Keratinocyte (primary cell): Measurements from ENCODE around the gene DGKZ. TPM values are rescaled to one million over a fixed set of nuclear protein-coding genes. Genes with fewer than 3 reads are reported as not detected.
A peak's percentile ranks its signal among the peaks of the same experiment; 100 is the strongest.

Source experiments
- DNase-seq: peaks from one replicate; pipeline ENCODE4 v3.0.0-alpha.2; 2011; ENCODE audit warnings: low read depth, missing footprints, low spot score
- FAIRE-seq: peaks from 2 replicates; lab custom pipeline; 2011; peaks lifted over from hg19 to GRCh38; lab: Jason Lieb, UNC
- H2AFZ ChIP-seq: 2 replicates; pipeline ENCODE4 v1.6.0; 2012; ENCODE audit warnings: low read length, control low read depth, inconsistent platforms; ENCODE audit not compliant: control insufficient read depth
- H3K27ac ChIP-seq: 2 replicates; pipeline ENCODE4 v1.5.1; 2011; ENCODE audit warnings: low read length; ENCODE audit not compliant: control insufficient read depth, insufficient read depth
- H3K27me3 ChIP-seq: 3 replicates; pipeline ENCODE4 v1.6.0; 2011; ENCODE audit warnings: low read length; ENCODE audit not compliant: control insufficient read depth, insufficient read depth; ENCODE audit errors: extremely low read depth
- H3K36me3 ChIP-seq, 2 experiments: 2 replicates in 1 of 2; 3 replicates in 1 of 2; pipeline ENCODE4 v1.5.1; 2011; ENCODE audit warnings: low read length in 2 of 2, mild to moderate bottlenecking in 1 of 2; ENCODE audit not compliant: control insufficient read depth in 2 of 2, insufficient read depth in 2 of 2; ENCODE audit errors: extremely low read depth in 1 of 2
- H3K4me1 ChIP-seq: 3 replicates; pipeline ENCODE4 v1.5.1; 2011; ENCODE audit warnings: low read length; ENCODE audit not compliant: control insufficient read depth, insufficient read depth; ENCODE audit errors: extremely low read depth
- H3K4me2 ChIP-seq: 3 replicates; pipeline ENCODE4 v1.6.0; 2011; ENCODE audit warnings: low read depth, low read length; ENCODE audit not compliant: control insufficient read depth, insufficient read depth; ENCODE audit errors: extremely low read depth
- H3K4me3 ChIP-seq, 3 experiments: fragments of 200-600 bp in 1 of 3; sonication (generic) in 1 of 3; 2 replicates in 2 of 3; 3 replicates in 1 of 3; pipeline ENCODE4 v1.5.1; 2011 to 2016; ENCODE audit warnings: low read length in 3 of 3, mild to moderate bottlenecking in 3 of 3, control low read depth in 2 of 3, inconsistent platforms in 1 of 3, low read depth in 1 of 3, mixed read lengths in 1 of 3, mixed run types in 1 of 3, moderate library complexity in 1 of 3; ENCODE audit not compliant: control insufficient read depth in 2 of 3, insufficient read depth in 2 of 3; ENCODE audit errors: extremely low read depth in 1 of 3
- H3K79me2 ChIP-seq: 2 replicates; pipeline ENCODE4 v1.6.0; 2012; ENCODE audit warnings: low read length; ENCODE audit not compliant: control insufficient read depth, insufficient read depth
- H3K9ac ChIP-seq: 3 replicates; pipeline ENCODE4 v1.6.0; 2011; ENCODE audit warnings: low read length; ENCODE audit not compliant: control insufficient read depth, insufficient read depth; ENCODE audit errors: extremely low read depth
- H3K9me1 ChIP-seq: 3 replicates; pipeline ENCODE4 v1.6.0; 2011; ENCODE audit warnings: low read length; ENCODE audit not compliant: control insufficient read depth, insufficient read depth; ENCODE audit errors: extremely low read depth
- H3K9me3 ChIP-seq: 2 replicates; pipeline ENCODE4 v1.5.1; 2012; ENCODE audit warnings: low read depth, low read length; ENCODE audit not compliant: control insufficient read depth
- H4K20me1 ChIP-seq: 3 replicates; pipeline ENCODE4 v1.6.0; 2011; ENCODE audit warnings: low read length; ENCODE audit not compliant: control insufficient read depth, insufficient read depth; ENCODE audit errors: extremely low read depth
- EZH2 ChIP-seq: IDR thresholded peaks from one replicate; pipeline ENCODE4 v1.6.1; 2012; ENCODE audit warnings: inconsistent platforms, mild to moderate bottlenecking, low read length, moderate library complexity
- dilution Hi-C: fragments of 300-500 bp; cut with MboI; formaldehyde crosslinking; loops from one replicate; pipeline ENCODE4 v1.7.0; 2020; ENCODE audit warnings: low sequenced_read_pairs; ENCODE audit not compliant: extremely low pct_ligation_motif_present
- polyA plus RNA-seq, 5 experiments: library from polyadenylated mRNA; depleted of rRNA in 3 of 5; stranded (reverse) in 3 of 5; stranded (forward) in 1 of 5; unstranded in 1 of 5; fragments of >200 nt; gene quantifications; 1 replicate in 1 of 5; 2 replicates in 3 of 5; 3 replicates in 1 of 5; pipeline versions ENCODE4 v1.2.1 to v1.2.3, GENCODE V29; 2011 to 2012; ENCODE audit warnings: missing spikeins in 2 of 5, low read depth in 1 of 5, low replicate concordance in 1 of 5
- TF ChIP-seq, protein P1 (sequence below), 3 experiments: IDR thresholded peaks in 1 of 3; conservative IDR thresholded peaks in 1 of 3; optimal IDR thresholded peaks in 1 of 3; 2 replicates in 2 of 3; 3 replicates in 1 of 3; pipeline versions ENCODE3 to v1.5.1; 2011; ENCODE audit warnings: low read length in 3 of 3, mild to moderate bottlenecking in 3 of 3, moderate library complexity in 2 of 3, control low read depth in 1 of 3, inconsistent platforms in 1 of 3; ENCODE audit not compliant: insufficient read depth in 2 of 3; ENCODE audit errors: extremely low read depth in 1 of 3

The DGKZ gene
- polyA plus RNA-seq, 1 donor (not counting 4 experiments of a cell fraction or from before 2014, with no cell fraction given), result 23.3 TPM

- no peak overlapping the region for H2AFZ ChIP-seq
- peaks cover 23 to 38% of the 10 kb centered on the region in 2 experiments for H3K36me3 ChIP-seq
- H3K9me3 ChIP-seq, result no peaks in the 10 kb centered on the region
- H3K9ac ChIP-seq, result no peak overlapping the region
- dilution Hi-C loops, result no loop called here
- DNase-seq (no peak), FAIRE-seq (no peak)
- no peak overlapping the region for H3K27ac ChIP-seq
- no peak overlapping the region for H3K4me3 ChIP-seq
- H3K4me2 ChIP-seq, result no peak overlapping the region
- H3K27me3 ChIP-seq, result no peaks in the 10 kb centered on the region
- peaks cover 10% of the 10 kb centered on the region for H4K20me1 ChIP-seq
- peaks cover 3% of the 10 kb centered on the region for H3K9me1 ChIP-seq
- TF ChIP-seq EZH2, result no peak
- TF ChIP-seq, protein P1, sequence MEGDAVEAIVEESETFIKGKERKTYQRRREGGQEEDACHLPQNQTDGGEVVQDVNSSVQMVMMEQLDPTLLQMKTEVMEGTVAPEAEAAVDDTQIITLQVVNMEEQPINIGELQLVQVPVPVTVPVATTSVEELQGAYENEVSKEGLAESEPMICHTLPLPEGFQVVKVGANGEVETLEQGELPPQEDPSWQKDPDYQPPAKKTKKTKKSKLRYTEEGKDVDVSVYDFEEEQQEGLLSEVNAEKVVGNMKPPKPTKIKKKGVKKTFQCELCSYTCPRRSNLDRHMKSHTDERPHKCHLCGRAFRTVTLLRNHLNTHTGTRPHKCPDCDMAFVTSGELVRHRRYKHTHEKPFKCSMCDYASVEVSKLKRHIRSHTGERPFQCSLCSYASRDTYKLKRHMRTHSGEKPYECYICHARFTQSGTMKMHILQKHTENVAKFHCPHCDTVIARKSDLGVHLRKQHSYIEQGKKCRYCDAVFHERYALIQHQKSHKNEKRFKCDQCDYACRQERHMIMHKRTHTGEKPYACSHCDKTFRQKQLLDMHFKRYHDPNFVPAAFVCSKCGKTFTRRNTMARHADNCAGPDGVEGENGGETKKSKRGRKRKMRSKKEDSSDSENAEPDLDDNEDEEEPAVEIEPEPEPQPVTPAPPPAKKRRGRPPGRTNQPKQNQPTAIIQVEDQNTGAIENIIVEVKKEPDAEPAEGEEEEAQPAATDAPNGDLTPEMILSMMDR (optimal IDR thresholded peaks at IDR 0.05 in 1 of 3, IDR thresholded peaks at IDR 0.05 in 1 of 3, conservative IDR thresholded peaks at IDR 0.05 in 1 of 3; ENCODE audit: extremely low read depth in 1 of 3, insufficient read depth in 2 of 3, low read length in 3 of 3), result no peak
- peaks cover 3% of the 10 kb centered on the region for H3K4me1 ChIP-seq
- peaks cover 35% of the 10 kb centered on the region for H3K79me2 ChIP-seq
These were observed 19.4 kb downstream of the DGKZ start for GRCh38 chr11:46366661-46367161.

DNA sequence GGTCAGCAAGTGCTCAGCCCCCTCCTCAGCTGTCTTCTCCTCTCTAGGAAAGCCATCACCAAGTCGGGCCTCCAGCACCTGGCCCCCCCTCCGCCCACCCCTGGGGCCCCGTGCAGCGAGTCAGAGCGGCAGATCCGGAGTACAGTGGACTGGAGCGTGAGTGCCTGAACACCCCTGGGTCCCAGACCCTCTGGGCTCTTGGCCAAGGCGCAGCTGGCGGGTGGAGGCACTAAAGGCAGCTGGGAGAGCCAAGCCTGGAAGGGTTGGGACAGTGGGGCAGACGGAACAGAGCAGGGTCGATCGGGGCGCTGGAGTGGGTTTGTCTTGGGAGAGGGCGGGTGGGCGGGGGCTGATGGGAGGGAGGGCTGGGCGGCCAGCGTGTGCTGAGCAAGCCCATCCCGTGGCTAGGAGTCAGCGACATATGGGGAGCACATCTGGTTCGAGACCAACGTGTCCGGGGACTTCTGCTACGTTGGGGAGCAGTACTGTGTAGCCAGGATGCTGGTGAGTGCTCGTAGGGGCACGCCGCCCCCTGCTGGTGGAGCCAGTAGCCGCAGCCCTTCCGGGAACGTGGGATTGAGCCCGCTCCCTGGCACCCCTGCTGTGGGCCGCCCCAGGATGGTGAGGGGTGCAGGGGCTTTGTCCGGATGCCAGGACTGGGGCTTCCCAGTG, 20.1 kb downstream of the DGKZ start:
- no peak overlapping the region for H3K4me3 ChIP-seq
- DNase-seq (no peak), FAIRE-seq (no peak)
- TF ChIP-seq EZH2, result no peak
- TF ChIP-seq, protein P1 (optimal IDR thresholded peaks at IDR 0.05 in 1 of 3, IDR thresholded peaks at IDR 0.05 in 1 of 3, conservative IDR thresholded peaks at IDR 0.05 in 1 of 3; ENCODE audit: extremely low read depth in 1 of 3, insufficient read depth in 2 of 3, low read length in 3 of 3), result peak; percentile 58 to 85 (median 83)
- dilution Hi-C loops, result no loop called here
- H3K27me3 ChIP-seq, result no peaks in the 10 kb centered on the region
- H3K9me3 ChIP-seq, result no peaks in the 10 kb centered on the region
- H2AFZ ChIP-seq, result no peak overlapping the region
- peaks cover 3% of the 10 kb centered on the region for H3K4me1 ChIP-seq
- H3K4me2 ChIP-seq, result no peak overlapping the region
- no peak overlapping the region for H3K9ac ChIP-seq
- H3K27ac ChIP-seq, result no peak overlapping the region
- H3K36me3 ChIP-seq, result peaks cover 24 to 35% of the 10 kb centered on the region in 2 experiments
- H3K9me1 ChIP-seq, result peaks cover 3% of the 10 kb centered on the region
- H3K79me2 ChIP-seq, result peaks cover 29% of the 10 kb centered on the region
- peaks cover 10% of the 10 kb centered on the region for H4K20me1 ChIP-seq
